GM21528 (cell line): Measurements from ENCODE around the gene COL25A1.
"Not testable (repeated sequence)": the region's sequence is repeated elsewhere in the genome, so short reads cannot be mapped to it uniquely, and the experiment has no call there.

ENCODE experiments used
- ATAC-seq: cut with Tn5 transposase; IDR thresholded peaks from one replicate; pipeline ENCODE4 v1.9.1; 2021; ENCODE audit warnings: mild to moderate bottlenecking, moderate library complexity; ENCODE audit not compliant: unreplicated experiment, low FRiP score

COL25A1 gene

GRCh38 chr4:109072595-109072994 lies 229.9 kb downstream of the COL25A1 start:
- no peak for ATAC-seq

GRCh38 chr4:109070677-109071076 lies 231.8 kb downstream of the COL25A1 start:
- not testable (repeated sequence) for ATAC-seq

GRCh38 chr4:109067508-109068235 lies 234.8 kb downstream of the COL25A1 start:
- ATAC-seq = no peak

GRCh38 chr4:109065006-109065405 lies 237.5 kb downstream of the COL25A1 start:
- no peak for ATAC-seq

GRCh38 chr4:109053257-109053656 lies 249.2 kb downstream of the COL25A1 start:
- ATAC-seq = no peak

GRCh38 chr4:109052821-109053220 lies 249.6 kb downstream of the COL25A1 start:
- no peak for ATAC-seq

GRCh38 chr4:109051054-109051453 lies 251.4 kb downstream of the COL25A1 start:
- no peak for ATAC-seq

GRCh38 chr4:109049926-109050325 lies 252.5 kb downstream of the COL25A1 start:
- no peak for ATAC-seq

- no peak for ATAC-seq
These were observed 255.8 kb downstream of the COL25A1 start for GRCh38 chr4:109046471-109047201.

GRCh38 chr4:109044431-109044830 lies 258.0 kb downstream of the COL25A1 start:
- no peak for ATAC-seq

- ATAC-seq = no peak
These were observed 259.2 kb downstream of the COL25A1 start for GRCh38 chr4:109043286-109043685.

GRCh38 chr4:109041463-109042360 lies 260.7 kb downstream of the COL25A1 start:
- ATAC-seq = no peak

GRCh38 chr4:109040441-109040840 lies 262.0 kb downstream of the COL25A1 start:
- ATAC-seq = no peak

- no peak for ATAC-seq
These were observed 265.4 kb downstream of the COL25A1 start for GRCh38 chr4:109037026-109037425.

GRCh38 chr4:109033993-109034392 lies 268.5 kb downstream of the COL25A1 start:
- no peak for ATAC-seq

- no peak for ATAC-seq
These were observed 269.8 kb downstream of the COL25A1 start for GRCh38 chr4:109032671-109033070.

GRCh38 chr4:109029987-109030386 lies 272.5 kb downstream of the COL25A1 start:
- no peak for ATAC-seq

- no peak for ATAC-seq
These were observed 275.4 kb downstream of the COL25A1 start for GRCh38 chr4:109027016-109027500.

GRCh38 chr4:109026588-109026987 lies 275.9 kb downstream of the COL25A1 start:
- ATAC-seq = no peak

- ATAC-seq = no peak
These were observed 276.9 kb downstream of the COL25A1 start for GRCh38 chr4:109025471-109026076.
